ENCODE measurements around the gene FGD5.

DNA sequence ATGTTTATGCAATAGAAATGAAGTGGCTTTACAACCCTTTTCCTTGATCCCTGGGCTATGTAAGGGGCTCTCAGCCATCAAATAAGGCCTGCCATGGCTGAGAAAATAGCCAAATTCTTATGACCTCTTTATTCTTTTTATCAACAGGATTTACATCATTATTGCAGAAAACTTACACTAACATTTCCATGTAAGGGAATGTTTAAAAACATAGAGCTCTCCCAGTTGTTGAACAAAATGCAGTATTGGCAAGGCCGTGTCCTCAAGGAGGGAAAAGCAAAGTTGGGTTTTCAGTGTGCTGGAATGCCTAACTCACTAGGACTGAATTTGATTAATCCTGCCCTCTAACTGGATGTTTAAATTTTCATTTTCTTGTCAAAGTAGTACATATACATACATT is 150.9 kb downstream of the FGD5 start:
- TF ChIP-seq, protein P1, sequence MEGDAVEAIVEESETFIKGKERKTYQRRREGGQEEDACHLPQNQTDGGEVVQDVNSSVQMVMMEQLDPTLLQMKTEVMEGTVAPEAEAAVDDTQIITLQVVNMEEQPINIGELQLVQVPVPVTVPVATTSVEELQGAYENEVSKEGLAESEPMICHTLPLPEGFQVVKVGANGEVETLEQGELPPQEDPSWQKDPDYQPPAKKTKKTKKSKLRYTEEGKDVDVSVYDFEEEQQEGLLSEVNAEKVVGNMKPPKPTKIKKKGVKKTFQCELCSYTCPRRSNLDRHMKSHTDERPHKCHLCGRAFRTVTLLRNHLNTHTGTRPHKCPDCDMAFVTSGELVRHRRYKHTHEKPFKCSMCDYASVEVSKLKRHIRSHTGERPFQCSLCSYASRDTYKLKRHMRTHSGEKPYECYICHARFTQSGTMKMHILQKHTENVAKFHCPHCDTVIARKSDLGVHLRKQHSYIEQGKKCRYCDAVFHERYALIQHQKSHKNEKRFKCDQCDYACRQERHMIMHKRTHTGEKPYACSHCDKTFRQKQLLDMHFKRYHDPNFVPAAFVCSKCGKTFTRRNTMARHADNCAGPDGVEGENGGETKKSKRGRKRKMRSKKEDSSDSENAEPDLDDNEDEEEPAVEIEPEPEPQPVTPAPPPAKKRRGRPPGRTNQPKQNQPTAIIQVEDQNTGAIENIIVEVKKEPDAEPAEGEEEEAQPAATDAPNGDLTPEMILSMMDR (IDR thresholded peaks at IDR 0.05; ENCODE audit: low read depth, low read length): no peak
- TF ChIP-seq POLR2A (IDR thresholded peaks at IDR 0.05; ENCODE audit: extremely low read depth, insufficient read length): no peak
- TF ChIP-seq, protein P2, sequence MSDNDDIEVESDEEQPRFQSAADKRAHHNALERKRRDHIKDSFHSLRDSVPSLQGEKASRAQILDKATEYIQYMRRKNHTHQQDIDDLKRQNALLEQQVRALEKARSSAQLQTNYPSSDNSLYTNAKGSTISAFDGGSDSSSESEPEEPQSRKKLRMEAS (IDR thresholded peaks at IDR 0.05; ENCODE audit: low read depth, low read length): no peak
